ENCODE results near the gene PCOLCE2.
"Not testable (repeated sequence)": the region's sequence is repeated elsewhere in the genome, so short reads cannot be mapped to it uniquely, and the experiment has no call there.

PCOLCE2 gene

GRCh38 chr3:142904639-142905436 is 16.0 kb upstream of the PCOLCE2 start:
- in situ Hi-C loops (cut with MboI; ENCODE audit: low sequenced_read_pairs), result no loop called here

GRCh38 chr3:142902356-142902755 is 13.5 kb upstream of the PCOLCE2 start:
- in situ Hi-C loops (cut with MboI; ENCODE audit: low sequenced_read_pairs), result no loop called here

GRCh38 chr3:142898346-142899213 is 9.7 kb upstream of the PCOLCE2 start:
- in situ Hi-C loops (cut with MboI; ENCODE audit: low sequenced_read_pairs), result no loop called here

- in situ Hi-C loops (cut with MboI; ENCODE audit: low sequenced_read_pairs), result no loop called here
Observed at GRCh38 chr3:142897807-142898206, 8.9 kb upstream of the PCOLCE2 start.

GRCh38 chr3:142896996-142897395 is 8.1 kb upstream of the PCOLCE2 start:
- in situ Hi-C loops (cut with MboI; ENCODE audit: low sequenced_read_pairs), result no loop called here

- in situ Hi-C loops (cut with MboI; ENCODE audit: low sequenced_read_pairs), result no loop called here
Observed at GRCh38 chr3:142896201-142896755, 7.4 kb upstream of the PCOLCE2 start.

GRCh38 chr3:142894493-142894892 is 5.6 kb upstream of the PCOLCE2 start:
- in situ Hi-C loops (cut with MboI; ENCODE audit: low sequenced_read_pairs), result no loop called here

GRCh38 chr3:142892714-142893113 is 3.8 kb upstream of the PCOLCE2 start:
- in situ Hi-C loops (cut with MboI; ENCODE audit: low sequenced_read_pairs), result no loop called here

- in situ Hi-C loops (cut with MboI; ENCODE audit: low sequenced_read_pairs), result no loop called here
Observed at GRCh38 chr3:142890592-142890991, 1.7 kb upstream of the PCOLCE2 start.

GRCh38 chr3:142889212-142890014 is 530 bp upstream of the PCOLCE2 start:
- in situ Hi-C loops (cut with MboI; ENCODE audit: low sequenced_read_pairs), result no loop called here

- in situ Hi-C loops (cut with MboI; ENCODE audit: low sequenced_read_pairs), result no loop called here
Observed at GRCh38 chr3:142888099-142888480, 793 bp downstream of the PCOLCE2 start.

- in situ Hi-C loops (cut with MboI; ENCODE audit: low sequenced_read_pairs), result no loop called here
Observed at GRCh38 chr3:142886940-142887339, 1.9 kb downstream of the PCOLCE2 start.

- in situ Hi-C loops (cut with MboI; ENCODE audit: low sequenced_read_pairs), result no loop called here
Observed at GRCh38 chr3:142886021-142886420, 2.9 kb downstream of the PCOLCE2 start.

- in situ Hi-C loops (cut with MboI; ENCODE audit: low sequenced_read_pairs), result no loop called here
Observed at GRCh38 chr3:142884531-142884930, 4.4 kb downstream of the PCOLCE2 start.

- in situ Hi-C loops (cut with MboI; ENCODE audit: low sequenced_read_pairs), result not testable (repeated sequence)
Observed at GRCh38 chr3:142883534-142883933, 5.3 kb downstream of the PCOLCE2 start.

GRCh38 chr3:142881445-142882224 is 7.2 kb downstream of the PCOLCE2 start:
- in situ Hi-C loops (cut with MboI; ENCODE audit: low sequenced_read_pairs), result no loop called here

- in situ Hi-C loops (cut with MboI; ENCODE audit: low sequenced_read_pairs), result no loop called here
Observed at GRCh38 chr3:142878649-142879300, 10.1 kb downstream of the PCOLCE2 start.

GRCh38 chr3:142876417-142876816 is 12.5 kb downstream of the PCOLCE2 start:
- in situ Hi-C loops (cut with MboI; ENCODE audit: low sequenced_read_pairs), result no loop called here

- in situ Hi-C loops (cut with MboI; ENCODE audit: low sequenced_read_pairs), result no loop called here
Observed at GRCh38 chr3:142875583-142876207, 13.2 kb downstream of the PCOLCE2 start.
